Measurements from ENCODE around the gene RFX1. TPM values are rescaled to one million over a fixed set of nuclear protein-coding genes. Genes with fewer than 3 reads are reported as not detected.
"Not testable (repeated sequence)": the region's sequence is repeated elsewhere in the genome, so short reads cannot be mapped to it uniquely, and the experiment has no call there.

Gene RFX1
- total and polyA plus RNA-seq, 4 donors: 1.8 to 5.6 (median 3.5) TPM

- H3K4me3 ChIP-seq (ENCODE audit: low read depth in 1 of 3, low read length in 3 of 3): no peak overlapping the region
Measured at GRCh38 chr19:14022469-14022868, 16.3 kb upstream of the RFX1 start.

GRCh38 chr19:14021474-14021873, 15.4 kb upstream of the RFX1 start:
- H3K27me3 ChIP-seq (ENCODE audit: control insufficient read depth in 4 of 4, insufficient read depth in 4 of 4, low read length in 3 of 4): no peaks in the 10 kb centered on the region
- no peak for DNase-seq (ENCODE audit: low spot score)
- whole genome bisulfite sequencing: 62% methylated on average over 5 of the region's 5 CpGs
- H3K9me3 ChIP-seq (ENCODE audit: control insufficient read depth in 4 of 4, low read length in 3 of 4): no peaks in the 10 kb centered on the region
- no peaks in the 10 kb centered on the region for H3K36me3 ChIP-seq (ENCODE audit: control insufficient read depth in 4 of 4, insufficient read depth in 3 of 4, low read depth in 1 of 4, low read length in 3 of 4)
- TF ChIP-seq RXRA (IDR thresholded peaks at IDR 0.05) (no peak), YY1 (IDR thresholded peaks at IDR 0.05) (no peak)
- H3K27ac ChIP-seq (ENCODE audit: low read depth in 1 of 2, low read length in 2 of 2): no peak overlapping the region
- H3K4me3 ChIP-seq (ENCODE audit: low read depth in 1 of 3, low read length in 3 of 3): no peak overlapping the region
- peaks cover 0 to 3% (median 1%) of the 10 kb centered on the region in 4 donors for H3K4me1 ChIP-seq (ENCODE audit: control insufficient read depth in 4 of 4, insufficient read depth in 4 of 4, low read length in 3 of 4)
- H3K9ac ChIP-seq (ENCODE audit: low read depth in 1 of 2, low read length in 2 of 2): no peak overlapping the region

More at GRCh38 chr19:14022469-14022868, 16.3 kb upstream of the RFX1 start:
- H3K27me3 ChIP-seq (ENCODE audit: control insufficient read depth in 4 of 4, insufficient read depth in 4 of 4, low read length in 3 of 4): no peaks in the 10 kb centered on the region
- no peak for DNase-seq (ENCODE audit: low spot score)
- 94% methylated on average over 4 of the region's 4 CpGs for WGBS
- H3K4me1 ChIP-seq (ENCODE audit: control insufficient read depth in 4 of 4, insufficient read depth in 4 of 4, low read length in 3 of 4): peaks cover 0 to 3% (median 1%) of the 10 kb centered on the region in 4 donors
- no peak overlapping the region for H3K9ac ChIP-seq (ENCODE audit: low read depth in 1 of 2, low read length in 2 of 2)
- no peak for TF ChIP-seq TAF1 (conservative IDR thresholded peaks at IDR 0.05)
- TF ChIP-seq HNF4G (IDR thresholded peaks at IDR 0.05): no peak
- TF ChIP-seq ATF3 (IDR thresholded peaks at IDR 0.05): no peak
- no peak for TF ChIP-seq MAX (IDR thresholded peaks at IDR 0.05)
- no peak for TF ChIP-seq FOXA2 (IDR thresholded peaks at IDR 0.05)
- TF ChIP-seq CTCF (IDR thresholded peaks at IDR 0.05; ENCODE audit: low read depth, low read length, missing input control): no peak
- no peak overlapping the region for H3K27ac ChIP-seq (ENCODE audit: low read depth in 1 of 2, low read length in 2 of 2)
- H3K36me3 ChIP-seq (ENCODE audit: control insufficient read depth in 4 of 4, insufficient read depth in 3 of 4, low read depth in 1 of 4, low read length in 3 of 4): no peaks in the 10 kb centered on the region
- no peaks in the 10 kb centered on the region for H3K9me3 ChIP-seq (ENCODE audit: control insufficient read depth in 4 of 4, low read length in 3 of 4)

GRCh38 chr19:14019739-14020138, 13.6 kb upstream of the RFX1 start:
- not testable (repeated sequence) for H3K27me3 ChIP-seq (ENCODE audit: control insufficient read depth in 4 of 4, insufficient read depth in 4 of 4, low read length in 3 of 4); DNase-seq (ENCODE audit: low spot score); H3K27ac ChIP-seq (ENCODE audit: low read depth in 1 of 2, low read length in 2 of 2); H3K4me3 ChIP-seq (ENCODE audit: low read depth in 1 of 3, low read length in 3 of 3); H3K4me1 ChIP-seq (ENCODE audit: control insufficient read depth in 4 of 4, insufficient read depth in 4 of 4, low read length in 3 of 4); H3K9ac ChIP-seq (ENCODE audit: low read depth in 1 of 2, low read length in 2 of 2); H3K36me3 ChIP-seq (ENCODE audit: control insufficient read depth in 4 of 4, insufficient read depth in 3 of 4, low read depth in 1 of 4, low read length in 3 of 4); H3K9me3 ChIP-seq (ENCODE audit: control insufficient read depth in 4 of 4, low read length in 3 of 4)
- 93% methylated on average over 3 of the region's 3 CpGs for WGBS

GRCh38 chr19:14019100-14019499, 13.0 kb upstream of the RFX1 start:
- H3K36me3 ChIP-seq (ENCODE audit: control insufficient read depth in 4 of 4, insufficient read depth in 3 of 4, low read depth in 1 of 4, low read length in 3 of 4): no peaks in the 10 kb centered on the region
- no peaks in the 10 kb centered on the region for H3K9me3 ChIP-seq (ENCODE audit: control insufficient read depth in 4 of 4, low read length in 3 of 4)
- 89% methylated on average over 6 of the region's 6 CpGs for WGBS
- H3K27me3 ChIP-seq (ENCODE audit: control insufficient read depth in 4 of 4, insufficient read depth in 4 of 4, low read length in 3 of 4): no peaks in the 10 kb centered on the region
- no peak overlapping the region for H3K9ac ChIP-seq (ENCODE audit: low read depth in 1 of 2, low read length in 2 of 2)
- DNase-seq (ENCODE audit: low spot score): no peak
- no peak overlapping the region for H3K27ac ChIP-seq (ENCODE audit: low read depth in 1 of 2, low read length in 2 of 2)
- H3K4me1 ChIP-seq (ENCODE audit: control insufficient read depth in 4 of 4, insufficient read depth in 4 of 4, low read length in 3 of 4): peaks cover 2 to 9% (median 4%) of the 10 kb centered on the region in 4 donors
- no peak overlapping the region for H3K4me3 ChIP-seq (ENCODE audit: low read depth in 1 of 3, low read length in 3 of 3)
- no peak for TF ChIP-seq ATF3 (IDR thresholded peaks at IDR 0.05)
- TF ChIP-seq HNF4A (conservative IDR thresholded peaks at IDR 0.05): no peak
- TF ChIP-seq REST (IDR thresholded peaks at IDR 0.05): no peak
- TF ChIP-seq HNF4G (IDR thresholded peaks at IDR 0.05): no peak
- TF ChIP-seq TAF1 (conservative IDR thresholded peaks at IDR 0.05): no peak
- TF ChIP-seq NR2F2 (IDR thresholded peaks at IDR 0.05): no peak
- no peak for TF ChIP-seq ZBTB33 (IDR thresholded peaks at IDR 0.05)
- TF ChIP-seq RXRA (IDR thresholded peaks at IDR 0.05): no peak
- TF ChIP-seq GABPA (IDR thresholded peaks at IDR 0.05 in 1 of 2, conservative IDR thresholded peaks at IDR 0.05 in 1 of 2): no peak
- TF ChIP-seq MAX (IDR thresholded peaks at IDR 0.05): no peak
- no peak for TF ChIP-seq JUND (IDR thresholded peaks at IDR 0.05)
- TF ChIP-seq FOXA1 (IDR thresholded peaks at IDR 0.05): no peak

Data from liver (tissue), 9 donors.